Tibial nerve (tissue), 4 donors: ENCODE measurements around the gene NDUFB7.

Source experiments
- EP300 ChIP-seq, 2 donors: sonication (generic); formaldehyde crosslinking; IDR thresholded peaks; one replicate each; pipeline ENCODE4 v1.6.1; 2017; ENCODE audit warnings: antibody characterized with exemption in 2 of 2, mild to moderate bottlenecking in 1 of 2
- POLR2A ChIP-seq, 2 donors: fragments of 450-650 bp; IDR thresholded peaks; one replicate each; pipeline ENCODE4 v1.6.1; 2017; ENCODE audit warnings: antibody characterized with exemption in 2 of 2, mild to moderate bottlenecking in 2 of 2, moderate library complexity in 2 of 2
- TF ChIP-seq, protein P1 (sequence below), 5 experiments: fragments of 200-600 bp in 3 of 5; fragments of 450-650 bp in 2 of 5; sonication (generic) in 3 of 5; IDR thresholded peaks; one replicate each; pipeline ENCODE4 v1.5.1; 2016 to 2019; ENCODE audit warnings: antibody characterized with exemption in 5 of 5, mild to moderate bottlenecking in 3 of 5, moderate library complexity in 2 of 5

DNA sequence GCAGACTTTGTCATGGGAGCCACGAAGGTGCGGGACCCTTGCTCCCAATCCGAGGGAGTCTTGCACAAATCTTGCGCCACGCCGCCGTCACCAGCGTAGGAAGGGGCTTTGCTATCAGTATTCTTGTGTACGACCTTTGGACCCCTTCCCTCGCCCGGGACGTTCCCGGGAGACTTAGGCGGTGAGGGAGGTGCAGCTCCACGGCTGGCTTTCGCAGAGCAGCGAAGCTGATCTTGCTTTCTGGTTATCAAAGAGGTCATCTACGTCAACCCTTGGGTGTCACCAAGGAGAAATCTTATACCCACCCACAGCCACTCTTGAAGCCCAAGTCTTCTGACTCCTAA, 41.9 kb downstream of the NDUFB7 start:
- TF ChIP-seq, protein P1, sequence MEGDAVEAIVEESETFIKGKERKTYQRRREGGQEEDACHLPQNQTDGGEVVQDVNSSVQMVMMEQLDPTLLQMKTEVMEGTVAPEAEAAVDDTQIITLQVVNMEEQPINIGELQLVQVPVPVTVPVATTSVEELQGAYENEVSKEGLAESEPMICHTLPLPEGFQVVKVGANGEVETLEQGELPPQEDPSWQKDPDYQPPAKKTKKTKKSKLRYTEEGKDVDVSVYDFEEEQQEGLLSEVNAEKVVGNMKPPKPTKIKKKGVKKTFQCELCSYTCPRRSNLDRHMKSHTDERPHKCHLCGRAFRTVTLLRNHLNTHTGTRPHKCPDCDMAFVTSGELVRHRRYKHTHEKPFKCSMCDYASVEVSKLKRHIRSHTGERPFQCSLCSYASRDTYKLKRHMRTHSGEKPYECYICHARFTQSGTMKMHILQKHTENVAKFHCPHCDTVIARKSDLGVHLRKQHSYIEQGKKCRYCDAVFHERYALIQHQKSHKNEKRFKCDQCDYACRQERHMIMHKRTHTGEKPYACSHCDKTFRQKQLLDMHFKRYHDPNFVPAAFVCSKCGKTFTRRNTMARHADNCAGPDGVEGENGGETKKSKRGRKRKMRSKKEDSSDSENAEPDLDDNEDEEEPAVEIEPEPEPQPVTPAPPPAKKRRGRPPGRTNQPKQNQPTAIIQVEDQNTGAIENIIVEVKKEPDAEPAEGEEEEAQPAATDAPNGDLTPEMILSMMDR (IDR thresholded peaks at IDR 0.05) = no peak
- TF ChIP-seq POLR2A (IDR thresholded peaks at IDR 0.05) (no peak), EP300 (IDR thresholded peaks at IDR 0.05) (no peak)
